Hepatocyte (in vitro differentiated cells): ENCODE data around the gene EIF2B2. TPM values are rescaled to one million over a fixed set of nuclear protein-coding genes. Genes with fewer than 3 reads are reported as not detected.

Experiments
- DNase-seq: peaks from one replicate; pipeline ENCODE4 v3.0.0-alpha.2; 2016; ENCODE audit warnings: low spot score
- H2AFZ ChIP-seq: fragments of 200-600 bp; sonication (generic); 2 replicates; pipeline ENCODE4 v1.6.0; 2016; ENCODE audit warnings: antibody characterized with exemption, mild to moderate bottlenecking
- H3K27ac ChIP-seq: fragments of 200-600 bp; sonication (generic); 2 replicates; pipeline ENCODE4 v1.5.1; 2016; ENCODE audit warnings: mild to moderate bottlenecking
- H3K27me3 ChIP-seq: fragments of 200-600 bp; sonication (generic); 2 replicates; pipeline ENCODE4 v1.6.1; 2016
- H3K36me3 ChIP-seq: fragments of 200-600 bp; sonication (generic); replicated peaks from 2 replicates; pipeline ENCODE4 v1.5.1; 2016; ENCODE audit warnings: low read depth; ENCODE audit not compliant: insufficient read depth
- H3K4me1 ChIP-seq: fragments of 200-600 bp; sonication (generic); 2 replicates; pipeline ENCODE4 v1.5.1; 2016; ENCODE audit warnings: mild to moderate bottlenecking, moderate library complexity; ENCODE audit not compliant: insufficient read depth
- H3K4me2 ChIP-seq: fragments of 200-600 bp; sonication (generic); 2 replicates; pipeline ENCODE4 v1.6.0; 2016
- H3K4me3 ChIP-seq: fragments of 200-600 bp; sonication (generic); 2 replicates; pipeline ENCODE4 v1.5.1; 2016; ENCODE audit warnings: mild to moderate bottlenecking
- H3K79me2 ChIP-seq: fragments of 200-600 bp; sonication (generic); 2 replicates; pipeline ENCODE4 v1.6.0; 2017; ENCODE audit warnings: mild to moderate bottlenecking
- H3K9me2 ChIP-seq: fragments of 200-600 bp; sonication (generic); replicated peaks from 2 replicates; pipeline ENCODE4 v1.6.0; 2017; ENCODE audit warnings: mild to moderate bottlenecking; ENCODE audit not compliant: insufficient read depth
- H3K9me3 ChIP-seq: fragments of 200-600 bp; sonication (generic); 2 replicates; pipeline ENCODE4 v1.5.1; 2016; ENCODE audit warnings: low read depth, mild to moderate bottlenecking
- H4K20me1 ChIP-seq: fragments of 200-600 bp; sonication (generic); 2 replicates; pipeline ENCODE4 v1.6.0; 2016; ENCODE audit warnings: mild to moderate bottlenecking; ENCODE audit not compliant: insufficient read depth, poor library complexity, severe bottlenecking
- CTCF ChIP-seq: fragments of 200-600 bp; sonication (generic); IDR thresholded peaks from 2 replicates; pipeline ENCODE4 v1.5.1; 2016; ENCODE audit warnings: antibody characterized with exemption, mild to moderate bottlenecking; ENCODE audit not compliant: poor library complexity
- EZH2 ChIP-seq: fragments of 200-600 bp; sonication (generic); IDR thresholded peaks from 2 replicates; pipeline ENCODE4 v1.6.1; 2016; ENCODE audit warnings: antibody characterized with exemption, mild to moderate bottlenecking, borderline replicate concordance
- EZH2phosphoT487 ChIP-seq: fragments of 200-600 bp; sonication (generic); IDR thresholded peaks from one replicate; pipeline ENCODE4 v1.6.1; 2018; ENCODE audit warnings: antibody characterized with exemption, mild to moderate bottlenecking, low read depth, moderate library complexity; ENCODE audit not compliant: unreplicated experiment, severe bottlenecking
- WGBS: methylation state at CpG from one replicate; pipeline ENCODE4 v1.1.6; 2016; ENCODE audit warnings: low lambda C conversion rate; ENCODE audit errors: missing lambda C conversion rate; 5-methylcytosine and 5-hydroxymethylcytosine counted together
- polyA plus RNA-seq: library from polyadenylated mRNA; unstranded; fragments of >200 nt; fragmentation: Nextera tagmentation; extraction: Ambion mirVana; gene quantifications from 2 replicates; pipeline ENCODE4 v1.2.1, GENCODE V29; 2016
- total RNA-seq: library from RNA; depleted of rRNA; stranded (reverse); fragments of >200 nt; gene quantifications from 2 replicates; pipeline ENCODE4 v1.2.3, GENCODE V29; 2014

Gene EIF2B2
- total and polyA plus RNA-seq, 2 experiments from 2014 or later = 35.7 to 75.6 TPM

GRCh38 chr14:75042035-75042434 lies 39.3 kb downstream of the EIF2B2 start:
- H2AFZ ChIP-seq = no peak overlapping the region
- peaks cover 24% of the 10 kb centered on the region for H3K79me2 ChIP-seq
- peaks cover 8% of the 10 kb centered on the region for H3K4me1 ChIP-seq
- no peaks in the 10 kb centered on the region for H3K9me2 ChIP-seq
- no peaks in the 10 kb centered on the region for H3K27me3 ChIP-seq
- DNase-seq = no peak
- H3K9me3 ChIP-seq = no peaks in the 10 kb centered on the region
- H3K27ac ChIP-seq = peak overlapping the region; percentile 24
- H4K20me1 ChIP-seq = no peaks in the 10 kb centered on the region
- WGBS = 51% methylated on average over 6 of the region's 6 CpGs
- peak overlapping the region; percentile 30 for H3K4me2 ChIP-seq
- TF ChIP-seq EZH2 = no peak
- TF ChIP-seq CTCF = no peak
- no peak for TF ChIP-seq EZH2phosphoT487
- no peaks in the 10 kb centered on the region for H3K36me3 ChIP-seq
- no peak overlapping the region for H3K4me3 ChIP-seq

GRCh38 chr14:75044322-75044721 lies 41.6 kb downstream of the EIF2B2 start:
- H3K9me3 ChIP-seq = no peaks in the 10 kb centered on the region
- H3K4me3 ChIP-seq = no peak overlapping the region
- H3K79me2 ChIP-seq = peaks cover 29% of the 10 kb centered on the region
- no peaks in the 10 kb centered on the region for H3K27me3 ChIP-seq
- peaks cover 8% of the 10 kb centered on the region for H3K4me1 ChIP-seq
- 48% methylated on average over 2 of the region's 2 CpGs for WGBS
- H3K4me2 ChIP-seq = peak overlapping the region; percentile 28
- TF ChIP-seq CTCF (no peak), EZH2phosphoT487 (no peak), EZH2 (no peak)
- DNase-seq = no peak
- no peak overlapping the region for H2AFZ ChIP-seq
- H4K20me1 ChIP-seq = no peaks in the 10 kb centered on the region
- peak overlapping the region; percentile 32 for H3K27ac ChIP-seq
- no peaks in the 10 kb centered on the region for H3K36me3 ChIP-seq
- H3K9me2 ChIP-seq = no peaks in the 10 kb centered on the region

GRCh38 chr14:75044752-75045151 lies 42.0 kb downstream of the EIF2B2 start:
- WGBS = 71% methylated on average over 8 of the region's 8 CpGs
- Histone ChIP-seq H2AFZ (no peak overlapping the region), H3K36me3 (no peaks in the 10 kb centered on the region), H3K4me2 (peak overlapping the region; percentile 28), H3K79me2 (peaks cover 34% of the 10 kb centered on the region), H3K9me2 (no peaks in the 10 kb centered on the region), H3K4me3 (no peak overlapping the region), H3K27me3 (no peaks in the 10 kb centered on the region), H3K9me3 (no peaks in the 10 kb centered on the region), H3K4me1 (peaks cover 8% of the 10 kb centered on the region), H4K20me1 (no peaks in the 10 kb centered on the region), H3K27ac (peak overlapping the region; percentile 32)
- TF ChIP-seq EZH2 = no peak
- TF ChIP-seq CTCF = no peak
- TF ChIP-seq EZH2phosphoT487 = no peak
- DNase-seq = no peak

GRCh38 chr14:75046275-75046674 lies 43.6 kb downstream of the EIF2B2 start:
- Histone ChIP-seq H3K9me3 (no peaks in the 10 kb centered on the region), H3K4me3 (no peak overlapping the region), H3K27me3 (no peaks in the 10 kb centered on the region), H3K36me3 (no peaks in the 10 kb centered on the region), H3K4me2 (no peak overlapping the region), H3K27ac (peak overlapping the region; percentile 22), H3K79me2 (peaks cover 43% of the 10 kb centered on the region), H4K20me1 (no peaks in the 10 kb centered on the region), H2AFZ (no peak overlapping the region), H3K9me2 (no peaks in the 10 kb centered on the region), H3K4me1 (peaks cover 16% of the 10 kb centered on the region)
- no peak for DNase-seq
- TF ChIP-seq EZH2 = no peak
- no peak for TF ChIP-seq EZH2phosphoT487
- TF ChIP-seq CTCF = no peak
- WGBS = 94% methylated on average over 5 of the region's 5 CpGs
